Smooth muscle cell (in vitro differentiated cells): ENCODE results near the gene BCAR3. TPM values are rescaled to one million over a fixed set of nuclear protein-coding genes. Genes with fewer than 3 reads are reported as not detected.

ENCODE experiments used
- DNase-seq: peaks from one replicate; lab custom pipeline; 2025; ENCODE audit not compliant: unreplicated experiment; lab: John Stamatoyannopoulos, UW
- H2AFZ ChIP-seq: fragments of 200-600 bp; sonication (generic); 2 replicates; pipeline ENCODE4 v1.6.0; 2016; ENCODE audit warnings: antibody characterized with exemption, low read depth, mild to moderate bottlenecking
- H3F3A ChIP-seq: fragments of 200-600 bp; sonication (generic); 2 replicates; pipeline ENCODE4 v1.6.0; 2017; ENCODE audit warnings: antibody characterized with exemption, low read depth
- H3K27ac ChIP-seq: fragments of 200-600 bp; sonication (generic); 2 replicates; pipeline ENCODE4 v1.5.1; 2016; ENCODE audit warnings: low read depth, mild to moderate bottlenecking
- H3K27me3 ChIP-seq: fragments of 200-600 bp; sonication (generic); 2 replicates; pipeline ENCODE4 v1.6.1; 2016; ENCODE audit warnings: low read depth, mild to moderate bottlenecking
- H3K36me3 ChIP-seq: fragments of 200-600 bp; sonication (generic); 2 replicates; pipeline ENCODE4 v1.5.1; 2016; ENCODE audit warnings: low read depth
- H3K4me1 ChIP-seq: fragments of 200-600 bp; sonication (generic); 2 replicates; pipeline ENCODE4 v1.5.1; 2016; ENCODE audit warnings: low read depth
- H3K4me2 ChIP-seq: fragments of 200-600 bp; sonication (generic); 2 replicates; pipeline ENCODE4 v1.6.0; 2016; ENCODE audit warnings: mild to moderate bottlenecking
- H3K4me3 ChIP-seq: fragments of 200-600 bp; sonication (generic); 2 replicates; pipeline ENCODE4 v1.5.1; 2016; ENCODE audit warnings: mild to moderate bottlenecking
- H3K79me2 ChIP-seq: fragments of 200-600 bp; sonication (generic); 2 replicates; pipeline ENCODE4 v1.6.0; 2016; ENCODE audit warnings: low read depth, mild to moderate bottlenecking
- H3K9ac ChIP-seq: fragments of 200-600 bp; sonication (generic); 2 replicates; pipeline ENCODE4 v1.6.0; 2016; ENCODE audit warnings: low read depth
- H3K9me3 ChIP-seq: fragments of 200-600 bp; sonication (generic); replicated peaks from 2 replicates; pipeline ENCODE4 v1.5.1; 2016; ENCODE audit warnings: low read depth
- H4K20me1 ChIP-seq: fragments of 200-600 bp; sonication (generic); 2 replicates; pipeline ENCODE4 v1.6.0; 2016; ENCODE audit warnings: low read depth
- WGBS: methylation state at CpG from one replicate; pipeline ENCODE4 v1.1.7; 2016; ENCODE audit warnings: low lambda C conversion rate; 5-methylcytosine and 5-hydroxymethylcytosine counted together
- polyA plus RNA-seq: library from polyadenylated mRNA; unstranded; fragments of >200 nt; fragmentation: Nextera tagmentation; extraction: Ambion mirVana; gene quantifications from 2 replicates; pipeline ENCODE4 v1.2.1, GENCODE V29; 2016
- total RNA-seq: library from RNA; depleted of rRNA; stranded (reverse); fragments of >200 nt; gene quantifications from 2 replicates; pipeline ENCODE4 v1.2.3, GENCODE V29; 2014
- TF ChIP-seq, protein P1 (sequence below): fragments of 200-600 bp; sonication (generic); IDR thresholded peaks from 2 replicates; pipeline ENCODE4 v1.5.1; 2017; ENCODE audit warnings: borderline replicate concordance, mild to moderate bottlenecking, antibody characterized with exemption; ENCODE audit not compliant: insufficient read depth, poor library complexity, severe bottlenecking

BCAR3 gene
- total and polyA plus RNA-seq, 2 experiments from 2014 or later = 21.4 to 24.9 TPM

DNA sequence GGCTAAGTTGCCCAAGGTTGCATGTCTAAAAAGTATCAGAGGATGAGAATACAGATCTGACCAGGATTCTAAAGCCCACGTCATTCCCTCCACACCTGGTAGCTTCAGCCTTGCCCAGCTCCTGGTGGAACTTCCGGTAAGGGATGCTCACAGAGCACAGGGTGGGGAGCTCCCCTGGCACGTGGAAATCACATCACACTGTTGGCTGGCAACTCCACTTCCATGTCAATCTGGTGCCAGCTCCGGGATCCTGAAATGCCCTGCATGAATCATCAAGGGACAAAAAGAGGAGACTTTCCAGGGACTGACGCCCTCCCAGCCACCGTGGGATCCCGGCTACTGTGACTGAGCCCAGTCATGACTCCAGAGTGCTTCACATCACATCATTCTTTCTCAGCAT is 12.4 kb upstream of the BCAR3 start:
- Histone ChIP-seq H3K4me3 (no peak overlapping the region), H3K9ac (no peak overlapping the region), H3K79me2 (no peaks in the 10 kb centered on the region), H2AFZ (no peak overlapping the region), H3K27me3 (no peaks in the 10 kb centered on the region), H4K20me1 (no peaks in the 10 kb centered on the region), H3K4me1 (peaks cover 11% of the 10 kb centered on the region), H3K27ac (peak overlapping the region; percentile 91), H3K9me3 (no peaks in the 10 kb centered on the region), H3K4me2 (peak overlapping the region; percentile 10), H3K36me3 (no peaks in the 10 kb centered on the region), H3F3A (no peaks in the 10 kb centered on the region)
- TF ChIP-seq, protein P1, sequence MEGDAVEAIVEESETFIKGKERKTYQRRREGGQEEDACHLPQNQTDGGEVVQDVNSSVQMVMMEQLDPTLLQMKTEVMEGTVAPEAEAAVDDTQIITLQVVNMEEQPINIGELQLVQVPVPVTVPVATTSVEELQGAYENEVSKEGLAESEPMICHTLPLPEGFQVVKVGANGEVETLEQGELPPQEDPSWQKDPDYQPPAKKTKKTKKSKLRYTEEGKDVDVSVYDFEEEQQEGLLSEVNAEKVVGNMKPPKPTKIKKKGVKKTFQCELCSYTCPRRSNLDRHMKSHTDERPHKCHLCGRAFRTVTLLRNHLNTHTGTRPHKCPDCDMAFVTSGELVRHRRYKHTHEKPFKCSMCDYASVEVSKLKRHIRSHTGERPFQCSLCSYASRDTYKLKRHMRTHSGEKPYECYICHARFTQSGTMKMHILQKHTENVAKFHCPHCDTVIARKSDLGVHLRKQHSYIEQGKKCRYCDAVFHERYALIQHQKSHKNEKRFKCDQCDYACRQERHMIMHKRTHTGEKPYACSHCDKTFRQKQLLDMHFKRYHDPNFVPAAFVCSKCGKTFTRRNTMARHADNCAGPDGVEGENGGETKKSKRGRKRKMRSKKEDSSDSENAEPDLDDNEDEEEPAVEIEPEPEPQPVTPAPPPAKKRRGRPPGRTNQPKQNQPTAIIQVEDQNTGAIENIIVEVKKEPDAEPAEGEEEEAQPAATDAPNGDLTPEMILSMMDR = no peak
- no peak for DNase-seq
- 81% methylated on average over 7 of the region's 7 CpGs for WGBS

DNA sequence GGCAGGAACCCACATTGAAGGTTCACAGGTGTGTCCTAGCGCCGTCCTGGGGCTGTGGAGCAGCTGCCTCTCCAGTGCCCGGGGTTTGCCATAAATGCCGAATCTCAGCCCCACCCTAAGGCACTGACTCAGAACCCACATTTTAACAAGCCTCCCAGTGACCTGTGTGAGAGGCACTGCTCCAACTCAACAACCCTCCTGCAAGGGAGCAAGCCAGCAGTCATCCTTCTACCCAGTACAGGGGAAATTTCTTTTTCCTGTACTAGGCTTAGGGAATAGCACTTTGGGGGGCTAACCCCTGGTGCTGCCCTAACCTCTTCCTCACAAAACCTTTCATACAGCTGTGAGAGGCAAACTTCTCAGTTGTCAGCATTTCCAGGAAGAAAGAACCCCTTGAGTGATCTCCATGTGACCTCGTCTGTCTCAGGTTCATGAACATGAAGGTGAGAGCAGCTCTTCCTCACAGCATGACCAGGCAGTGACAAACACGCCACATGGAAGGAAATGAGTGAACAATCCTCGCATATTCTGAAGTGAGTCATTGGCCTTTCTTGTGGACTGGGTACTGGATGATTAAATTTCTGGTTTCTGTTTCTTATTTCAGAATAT is 11.4 kb upstream of the BCAR3 start:
- TF ChIP-seq, protein P1 = no peak
- no peaks in the 10 kb centered on the region for H3K36me3 ChIP-seq
- no peaks in the 10 kb centered on the region for H3K27me3 ChIP-seq
- WGBS = 57% methylated on average over 7 of the region's 7 CpGs
- no peak overlapping the region for H2AFZ ChIP-seq
- peaks cover 11% of the 10 kb centered on the region for H3K4me1 ChIP-seq
- no peak for DNase-seq
- no peak overlapping the region for H3K4me3 ChIP-seq
- H3K9ac ChIP-seq = peak overlapping the region; percentile 71
- H3K79me2 ChIP-seq = no peaks in the 10 kb centered on the region
- peak overlapping the region; percentile 55 for H3K4me2 ChIP-seq
- H3F3A ChIP-seq = no peaks in the 10 kb centered on the region
- H3K9me3 ChIP-seq = no peaks in the 10 kb centered on the region
- H4K20me1 ChIP-seq = no peaks in the 10 kb centered on the region
- H3K27ac ChIP-seq = peak overlapping the region; percentile 91

DNA sequence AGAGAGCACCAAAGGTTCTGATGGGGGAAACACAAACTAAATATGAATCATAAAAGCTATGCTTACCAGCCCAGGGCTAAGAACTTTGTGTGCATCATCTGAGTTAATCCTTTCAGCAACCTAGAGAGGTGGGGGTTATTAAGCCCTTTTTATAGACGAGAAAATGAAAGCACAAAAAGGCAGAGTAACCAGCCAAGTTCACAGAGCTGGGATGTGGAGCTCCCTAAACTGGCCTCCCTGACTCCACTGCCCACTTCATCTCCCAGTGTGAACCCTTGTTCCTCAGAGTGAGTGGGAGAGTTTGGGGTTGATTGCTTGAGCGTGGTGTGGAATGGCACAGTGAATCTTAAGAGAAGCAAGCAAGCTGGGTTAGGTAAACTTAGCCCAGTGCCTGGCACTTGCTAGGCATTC is 10.8 kb upstream of the BCAR3 start:
- TF ChIP-seq, protein P1 = no peak
- Histone ChIP-seq H3K4me1 (peaks cover 11% of the 10 kb centered on the region), H3K9ac (peak overlapping the region; percentile 71)

DNA sequence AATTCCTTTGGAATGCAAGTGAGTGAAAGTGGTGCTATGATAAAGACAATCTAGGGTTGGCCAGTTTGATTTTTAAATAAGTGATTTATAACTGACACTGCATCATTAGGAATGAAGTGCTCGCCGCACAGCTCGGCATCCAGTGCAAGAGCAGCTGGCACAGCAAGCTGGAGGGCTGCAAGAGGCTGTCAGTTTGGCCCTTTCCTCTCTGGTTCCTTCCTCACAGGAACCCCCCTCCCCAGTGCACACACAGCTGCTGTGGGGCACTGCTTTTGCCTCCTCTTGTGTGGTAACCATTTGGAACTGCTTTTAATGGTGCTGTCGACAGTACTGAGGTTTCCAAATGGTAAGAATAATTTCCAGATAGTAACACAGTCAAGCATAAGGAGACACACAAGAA is 10.4 kb upstream of the BCAR3 start:
- Histone ChIP-seq H3K36me3 (no peaks in the 10 kb centered on the region), H3K27me3 (no peaks in the 10 kb centered on the region), H3F3A (no peaks in the 10 kb centered on the region), H3K4me1 (peaks cover 11% of the 10 kb centered on the region), H3K27ac (no peak overlapping the region), H3K9me3 (no peaks in the 10 kb centered on the region), H3K4me2 (peak overlapping the region; percentile 39), H3K9ac (no peak overlapping the region), H3K4me3 (no peak overlapping the region), H4K20me1 (no peaks in the 10 kb centered on the region), H2AFZ (no peak overlapping the region), H3K79me2 (no peaks in the 10 kb centered on the region)
- WGBS = 96% methylated on average over 4 of the region's 4 CpGs
- TF ChIP-seq, protein P1 = no peak
- no peak for DNase-seq

More for the DNA sequence above, 10.8 kb upstream of the BCAR3 start:
- no peaks in the 10 kb centered on the region for H3K36me3 ChIP-seq
- no peaks in the 10 kb centered on the region for H3K27me3 ChIP-seq
- H2AFZ ChIP-seq = no peak overlapping the region
- H3K9me3 ChIP-seq = no peaks in the 10 kb centered on the region
- peak overlapping the region; percentile 55 for H3K4me2 ChIP-seq
- no peaks in the 10 kb centered on the region for H3F3A ChIP-seq
- H4K20me1 ChIP-seq = no peaks in the 10 kb centered on the region
- no peaks in the 10 kb centered on the region for H3K79me2 ChIP-seq
- H3K4me3 ChIP-seq = no peak overlapping the region
- WGBS = 54% methylated on average over 2 of the region's 2 CpGs
- no peak for DNase-seq
- peak overlapping the region; percentile 91 for H3K27ac ChIP-seq
